Measurements from ENCODE around the gene GTPBP8. TPM values are rescaled to one million over a fixed set of nuclear protein-coding genes. Genes with fewer than 3 reads are reported as not detected.

Gene GTPBP8
- total RNA-seq, 2 donors from 2014 or later: 17.0 to 17.2 TPM

- no peaks in the 10 kb centered on the region for H3K9me3 ChIP-seq
- no peak overlapping the region for H3K27ac ChIP-seq
- H3K27me3 ChIP-seq: no peaks in the 10 kb centered on the region
- H3K4me3 ChIP-seq: no peak overlapping the region
- no peaks in the 10 kb centered on the region for H3K36me3 ChIP-seq
- no peak for TF ChIP-seq CTCF (IDR thresholded peaks at IDR 0.05)
- H3K4me1 ChIP-seq: no peaks in the 10 kb centered on the region
- no peak for DNase-seq
- intact Hi-C loops (cut with DNase I): no loop called here
- H3K9ac ChIP-seq (ENCODE audit: low read depth in 2 of 2, low read length in 2 of 2): no peak overlapping the region
Observed at GRCh38 chr3:113021471-113021870, 30.7 kb downstream of the GTPBP8 start.

- Histone ChIP-seq H3K9me3 (no peaks in the 10 kb centered on the region), H3K27ac (no peak overlapping the region), H3K9ac (ENCODE audit: low read depth in 2 of 2, low read length in 2 of 2) (no peak overlapping the region), H3K27me3 (no peaks in the 10 kb centered on the region), H3K4me1 (no peaks in the 10 kb centered on the region), H3K36me3 (no peaks in the 10 kb centered on the region), H3K4me3 (no peak overlapping the region)
- intact Hi-C loops (cut with DNase I): no loop called here
- no peak for DNase-seq
- no peak for TF ChIP-seq CTCF (IDR thresholded peaks at IDR 0.05)
Observed at GRCh38 chr3:113034011-113034410, 43.2 kb downstream of the GTPBP8 start.

GRCh38 chr3:113035387-113035982 lies 44.7 kb downstream of the GTPBP8 start:
- H3K9ac ChIP-seq (ENCODE audit: low read depth in 2 of 2, low read length in 2 of 2): no peak overlapping the region
- no peaks in the 10 kb centered on the region for H3K27me3 ChIP-seq
- peak; percentile 77 for TF ChIP-seq CTCF (IDR thresholded peaks at IDR 0.05)
- H3K36me3 ChIP-seq: no peaks in the 10 kb centered on the region
- intact Hi-C loops (cut with DNase I): no loop called here
- H3K4me3 ChIP-seq: no peak overlapping the region
- H3K27ac ChIP-seq: no peak overlapping the region
- DNase-seq: peak; percentile 51
- no peaks in the 10 kb centered on the region for H3K9me3 ChIP-seq
- no peaks in the 10 kb centered on the region for H3K4me1 ChIP-seq

GRCh38 chr3:113038328-113038727 lies 47.5 kb downstream of the GTPBP8 start:
- intact Hi-C loops (cut with DNase I): no loop called here
- H3K4me3 ChIP-seq: no peak overlapping the region
- no peaks in the 10 kb centered on the region for H3K36me3 ChIP-seq
- DNase-seq: no peak
- no peak overlapping the region for H3K27ac ChIP-seq
- no peak for TF ChIP-seq CTCF (IDR thresholded peaks at IDR 0.05)
- no peaks in the 10 kb centered on the region for H3K4me1 ChIP-seq
- H3K27me3 ChIP-seq: no peaks in the 10 kb centered on the region
- H3K9me3 ChIP-seq: no peaks in the 10 kb centered on the region
- H3K9ac ChIP-seq (ENCODE audit: low read depth in 2 of 2, low read length in 2 of 2): no peak overlapping the region

- no peak for TF ChIP-seq CTCF (IDR thresholded peaks at IDR 0.05)
- H3K4me3 ChIP-seq: no peak overlapping the region
- H3K27me3 ChIP-seq: no peaks in the 10 kb centered on the region
- no peaks in the 10 kb centered on the region for H3K9me3 ChIP-seq
- no peak for DNase-seq
- intact Hi-C loops (cut with DNase I): no loop called here
- H3K9ac ChIP-seq (ENCODE audit: low read depth in 2 of 2, low read length in 2 of 2): no peak overlapping the region
- H3K36me3 ChIP-seq: no peaks in the 10 kb centered on the region
- H3K27ac ChIP-seq: no peak overlapping the region
- H3K4me1 ChIP-seq: no peaks in the 10 kb centered on the region
Observed at GRCh38 chr3:113039546-113039945, 48.8 kb downstream of the GTPBP8 start.

Data from colonic mucosa (tissue), 4 donors.